MG63 (cell line): ENCODE measurements around the gene AP1M1. TPM values are rescaled to one million over a fixed set of nuclear protein-coding genes. Genes with fewer than 3 reads are reported as not detected.

ENCODE experiments used
- DNase-seq: peaks from one replicate; pipeline ENCODE4 v3.0.0-alpha.2; 2020
- H3K27me3 ChIP-seq: fragments of 250-450 bp; sonication (Bioruptor Pico); 2 replicates; pipeline ENCODE4 v1.5.1; 2020; ENCODE audit warnings: mild to moderate bottlenecking, moderate library complexity
- H3K36me3 ChIP-seq: fragments of 250-450 bp; sonication (Bioruptor Pico); 2 replicates; pipeline ENCODE4 v1.5.1; 2020; ENCODE audit warnings: mild to moderate bottlenecking, moderate library complexity
- H3K4me3 ChIP-seq: fragments of 250-450 bp; sonication (Bioruptor Pico); 2 replicates; pipeline ENCODE4 v1.5.1; 2020; ENCODE audit warnings: mild to moderate bottlenecking, moderate library complexity
- H3K9me3 ChIP-seq: fragments of 250-450 bp; sonication (Bioruptor Pico); 2 replicates; pipeline ENCODE4 v1.5.1; 2020; ENCODE audit warnings: mild to moderate bottlenecking, moderate library complexity
- total RNA-seq: library from RNA; depleted of rRNA; stranded (reverse); fragments of >200 nt; shearing (Covaris generic); gene quantifications from 2 replicates; pipeline ENCODE4 v1.2.3, GENCODE V29; 2014; ENCODE audit warnings: low replicate concordance

The AP1M1 gene
- total RNA-seq, 1 experiment from 2014 or later = 135 TPM

DNA sequence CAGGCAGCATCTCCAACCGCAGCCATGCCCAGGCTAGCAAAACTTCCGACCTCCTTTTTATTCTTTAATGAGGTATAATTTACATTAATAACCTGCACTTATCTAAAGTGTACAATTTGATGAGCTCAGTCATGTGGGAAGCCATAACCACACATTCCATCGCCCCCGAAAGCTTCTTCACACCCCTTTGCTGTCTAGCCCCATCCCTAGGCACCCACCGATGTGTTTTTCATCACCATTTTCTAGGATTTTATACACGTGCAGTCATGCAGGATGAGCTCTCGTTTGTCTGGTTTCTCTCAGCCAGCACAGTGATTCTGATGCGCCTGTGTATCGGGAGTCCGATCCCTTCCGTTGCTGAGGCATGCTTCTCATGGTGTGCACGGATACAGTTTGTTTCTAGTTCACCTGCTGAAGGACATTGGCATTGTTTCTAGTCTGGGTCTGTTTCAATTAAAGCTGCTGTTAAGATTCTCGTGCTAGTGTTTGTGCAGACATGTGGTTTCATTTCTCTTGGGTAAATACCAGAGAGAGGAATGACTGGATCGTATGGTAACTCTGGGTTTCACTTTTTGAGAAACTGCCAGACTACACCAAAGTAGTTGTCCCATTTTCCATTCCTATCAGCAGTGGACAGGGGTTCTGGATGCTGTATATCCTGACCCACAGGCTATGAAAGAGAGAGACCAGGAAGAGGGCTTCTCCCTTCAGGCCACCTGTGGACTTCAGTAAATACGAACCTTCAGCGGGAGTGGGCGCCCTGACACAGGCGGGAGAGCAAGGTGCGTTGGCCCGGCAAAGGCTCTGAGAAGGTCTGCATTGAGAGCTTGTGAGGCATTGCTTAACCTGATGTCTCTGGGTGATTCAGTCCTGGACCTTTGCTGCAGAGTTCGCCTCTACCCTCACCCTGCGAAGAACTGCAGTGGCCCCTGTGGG lies 4.9 kb downstream of the AP1M1 start:
- Histone ChIP-seq H3K4me3 (no peak overlapping the region), H3K36me3 (peaks cover 78% of the 10 kb centered on the region), H3K9me3 (no peaks in the 10 kb centered on the region), H3K27me3 (no peaks in the 10 kb centered on the region)
- DNase-seq = no peak

DNA sequence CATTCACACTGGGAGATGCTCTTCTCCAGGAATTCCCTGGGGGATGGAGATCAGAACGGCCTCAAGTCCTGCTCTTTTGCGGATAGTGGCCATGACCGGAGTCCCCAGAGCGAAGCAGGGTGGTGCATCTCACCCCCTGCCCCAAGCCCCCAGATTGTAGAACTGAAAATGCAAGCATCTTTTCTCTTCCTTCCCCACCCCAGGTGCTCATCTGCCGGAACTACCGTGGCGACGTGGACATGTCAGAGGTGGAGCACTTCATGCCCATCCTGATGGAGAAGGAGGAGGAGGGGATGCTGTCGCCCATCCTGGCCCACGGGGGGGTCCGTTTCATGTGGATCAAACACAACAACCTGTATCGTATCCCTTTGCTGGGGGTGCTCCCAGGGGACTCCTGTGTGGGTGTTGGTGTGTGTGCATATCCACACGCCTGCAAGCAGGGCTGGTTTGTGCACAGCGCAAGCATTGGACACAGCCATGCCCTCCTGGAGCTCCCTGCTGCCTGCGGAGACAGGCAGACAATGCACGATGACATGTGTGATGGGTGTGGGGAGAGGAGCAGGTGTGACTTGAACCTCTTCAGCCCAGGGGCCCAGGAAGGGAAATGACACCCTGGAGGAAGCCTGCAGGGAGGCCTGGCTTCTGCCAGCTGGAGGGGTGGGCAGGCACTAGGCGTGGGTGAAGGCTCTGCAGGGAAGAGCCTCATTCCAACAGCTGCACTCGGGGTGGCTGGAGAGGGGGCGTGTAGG lies 5.7 kb downstream of the AP1M1 start:
- Histone ChIP-seq H3K36me3 (peaks cover 86% of the 10 kb centered on the region), H3K4me3 (no peak overlapping the region), H3K9me3 (no peaks in the 10 kb centered on the region), H3K27me3 (no peaks in the 10 kb centered on the region)
- no peak for DNase-seq

- no peak for DNase-seq
- Histone ChIP-seq H3K9me3 (no peaks in the 10 kb centered on the region), H3K27me3 (no peaks in the 10 kb centered on the region), H3K36me3 (peaks cover 88% of the 10 kb centered on the region), H3K4me3 (no peak overlapping the region)
Observed at GRCh38 chr19:16204005-16204294, 6.2 kb downstream of the AP1M1 start.

DNA sequence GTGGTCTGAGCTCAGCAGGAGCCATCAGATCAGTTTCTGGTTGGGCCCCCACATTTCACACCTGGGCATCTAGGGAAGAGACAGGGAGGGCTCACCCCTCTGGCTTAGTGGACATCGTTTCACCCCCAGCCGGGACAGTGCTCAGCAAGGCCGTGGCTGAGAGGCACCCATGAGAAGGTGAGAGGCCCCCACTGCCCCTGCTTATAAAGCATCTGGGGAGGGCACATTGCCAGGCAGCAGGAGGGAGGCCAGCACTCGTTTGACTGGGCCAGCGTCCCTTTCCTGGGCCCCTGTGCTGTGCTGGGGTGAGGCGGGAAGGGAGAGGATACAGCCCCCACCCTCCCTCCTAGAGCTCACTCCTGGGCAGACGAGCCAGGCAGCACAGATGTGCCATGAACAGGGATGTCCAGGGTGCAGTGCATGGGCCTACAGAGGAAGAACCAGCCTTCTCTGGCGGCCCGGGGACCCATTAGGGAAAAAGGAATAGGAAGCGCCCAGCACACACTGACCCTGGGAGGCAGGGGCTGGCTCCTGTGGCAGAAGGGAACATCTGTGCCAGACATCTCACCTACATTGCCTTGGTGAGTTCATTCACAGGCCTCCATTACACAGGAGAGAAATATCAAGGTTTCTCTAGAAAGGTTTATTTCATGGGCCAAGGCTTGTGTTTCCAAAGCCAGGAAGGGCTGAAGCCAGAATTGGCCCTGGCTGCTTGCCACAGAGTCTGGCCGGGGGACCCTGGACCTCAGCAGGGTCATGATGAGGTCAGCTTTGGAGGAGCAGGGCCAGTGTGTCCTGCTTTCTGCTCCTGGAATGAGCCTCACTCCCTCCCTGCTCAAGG lies 7.7 kb downstream of the AP1M1 start:
- DNase-seq = no peak
- H3K4me3 ChIP-seq = no peak overlapping the region
- H3K9me3 ChIP-seq = peaks cover 2% of the 10 kb centered on the region; the same call in 1 of the 2 replicates
- no peaks in the 10 kb centered on the region for H3K27me3 ChIP-seq
- H3K36me3 ChIP-seq = peaks cover 88% of the 10 kb centered on the region

DNA sequence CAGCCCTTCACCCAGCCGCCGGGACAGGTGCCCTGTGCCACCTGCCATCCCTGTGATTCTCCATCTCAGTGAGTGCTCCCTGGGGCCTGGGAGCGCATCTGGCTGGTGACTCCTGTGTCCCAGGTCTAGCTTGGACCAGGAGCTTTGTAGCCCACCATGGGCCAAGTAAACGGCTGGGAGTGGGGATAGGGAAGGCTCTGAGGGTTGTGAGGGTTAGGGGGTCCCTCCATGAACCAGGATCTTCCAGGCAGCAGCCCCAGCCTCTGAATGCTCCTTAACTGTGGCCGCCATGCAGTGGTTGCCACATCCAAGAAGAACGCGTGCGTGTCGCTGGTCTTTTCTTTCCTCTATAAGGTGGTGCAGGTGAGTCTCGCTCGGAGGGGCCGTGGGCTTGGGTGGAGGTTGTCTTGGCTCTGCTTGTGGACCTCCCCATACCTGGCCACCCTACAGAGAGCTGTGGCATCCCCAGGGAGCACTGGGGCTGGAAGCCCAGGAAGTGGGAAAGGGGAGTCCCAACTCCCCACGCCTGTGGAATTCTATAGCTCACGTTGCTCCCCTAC lies 8.4 kb downstream of the AP1M1 start:
- Histone ChIP-seq H3K9me3 (peaks cover 2% of the 10 kb centered on the region; the same call in 1 of the 2 replicates), H3K27me3 (no peaks in the 10 kb centered on the region), H3K36me3 (peaks cover 91% of the 10 kb centered on the region), H3K4me3 (no peak overlapping the region)
- DNase-seq = no peak

GRCh38 chr19:16206637-16207036 lies 8.9 kb downstream of the AP1M1 start:
- Histone ChIP-seq H3K9me3 (peaks cover 4% of the 10 kb centered on the region), H3K27me3 (no peaks in the 10 kb centered on the region), H3K4me3 (no peak overlapping the region), H3K36me3 (peaks cover 94% of the 10 kb centered on the region)
- no peak for DNase-seq

GRCh38 chr19:16207063-16207462 lies 9.4 kb downstream of the AP1M1 start:
- Histone ChIP-seq H3K36me3 (peaks cover 94% of the 10 kb centered on the region), H3K4me3 (no peak overlapping the region), H3K27me3 (no peaks in the 10 kb centered on the region), H3K9me3 (peaks cover 9% of the 10 kb centered on the region)
- DNase-seq = no peak

DNA sequence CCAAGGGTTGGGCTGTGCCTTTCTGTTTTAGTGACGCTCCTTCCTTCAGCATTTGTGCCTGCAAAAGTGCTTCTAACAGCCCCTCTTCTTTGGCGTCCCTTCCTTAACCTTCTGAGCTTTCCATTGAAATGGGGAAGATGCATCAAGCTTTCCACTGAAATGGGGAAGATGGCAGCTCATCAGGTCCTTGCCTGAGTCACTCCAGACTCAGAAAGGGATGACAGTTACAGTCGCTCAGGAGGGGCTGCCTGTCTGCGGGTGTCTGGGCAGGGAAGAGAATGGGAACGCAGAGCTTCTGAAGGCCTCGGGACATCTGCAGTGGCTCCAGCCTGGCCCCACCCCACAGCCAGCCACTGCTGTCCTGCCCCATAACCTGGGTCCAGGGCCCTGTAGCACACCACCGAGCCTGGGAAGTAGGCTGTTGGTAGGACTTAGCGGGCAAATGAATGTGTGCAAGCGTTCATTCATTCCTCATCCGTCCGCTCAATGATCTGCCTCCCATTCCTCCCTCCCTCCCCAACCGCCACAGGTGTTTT lies 9.8 kb downstream of the AP1M1 start:
- Histone ChIP-seq H3K27me3 (no peaks in the 10 kb centered on the region), H3K9me3 (peaks cover 13% of the 10 kb centered on the region), H3K4me3 (no peak overlapping the region), H3K36me3 (peaks cover 94% of the 10 kb centered on the region)
- no peak for DNase-seq

DNA sequence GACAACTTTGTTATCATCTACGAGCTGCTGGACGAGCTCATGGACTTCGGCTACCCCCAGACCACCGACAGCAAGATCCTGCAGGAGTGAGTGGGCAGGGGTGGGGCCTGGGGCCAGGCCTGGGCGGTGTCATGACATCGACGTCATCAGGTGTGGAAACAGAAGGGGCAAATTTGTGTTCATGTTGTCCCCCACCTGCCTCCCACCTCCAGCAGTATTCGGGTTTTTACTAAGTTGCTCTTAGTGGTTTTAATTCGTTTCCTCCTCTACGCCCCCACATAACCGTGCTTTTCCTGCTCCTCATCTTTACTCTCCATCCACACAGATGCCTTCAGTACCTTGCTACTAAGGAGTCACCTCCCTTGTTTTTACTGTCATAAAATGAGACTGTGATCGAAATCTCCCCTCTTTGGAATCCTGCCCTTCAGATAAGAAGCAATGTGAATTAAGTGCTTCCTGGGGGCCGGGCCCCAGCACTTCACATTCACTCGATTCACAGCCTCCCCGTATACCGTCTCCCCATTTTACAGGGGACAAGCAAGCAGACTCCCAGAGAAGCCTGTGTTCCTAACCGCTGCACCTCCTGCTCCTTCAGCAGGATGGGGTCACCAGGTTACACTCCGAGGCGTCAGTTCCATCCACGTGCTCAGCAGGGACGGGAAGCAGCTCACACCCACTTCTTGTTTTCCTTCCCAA lies 10.5 kb downstream of the AP1M1 start:
- DNase-seq = no peak
- H3K4me3 ChIP-seq = no peak overlapping the region
- H3K9me3 ChIP-seq = peaks cover 13% of the 10 kb centered on the region
- no peaks in the 10 kb centered on the region for H3K27me3 ChIP-seq
- H3K36me3 ChIP-seq = peaks cover 94% of the 10 kb centered on the region

- Histone ChIP-seq H3K27me3 (no peaks in the 10 kb centered on the region), H3K4me3 (no peak overlapping the region), H3K9me3 (peaks cover 13% of the 10 kb centered on the region), H3K36me3 (peaks cover 94% of the 10 kb centered on the region)
- no peak for DNase-seq
Observed at GRCh38 chr19:16208847-16209665, 11.3 kb downstream of the AP1M1 start.

DNA sequence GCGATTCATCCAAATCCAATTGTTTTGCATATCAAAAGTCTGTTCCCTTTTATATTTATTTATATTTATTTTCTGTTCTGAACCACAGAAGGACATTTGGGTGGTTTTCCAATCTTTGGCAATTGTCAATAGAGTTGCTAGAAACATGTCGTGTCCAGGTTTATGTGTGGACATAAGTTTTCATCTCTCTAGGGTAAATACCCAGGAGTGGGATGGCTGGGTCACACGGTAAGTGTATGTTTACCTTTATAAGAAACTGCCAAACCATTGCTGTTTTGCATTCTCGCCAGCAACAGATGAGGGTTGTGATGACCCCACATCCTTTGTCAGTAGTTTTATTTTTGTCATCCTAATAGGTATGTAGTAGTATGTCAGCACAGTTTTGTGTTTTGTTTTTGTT lies 12.5 kb downstream of the AP1M1 start:
- no peak overlapping the region for H3K4me3 ChIP-seq
- H3K9me3 ChIP-seq = peaks cover 13% of the 10 kb centered on the region
- DNase-seq = no peak
- no peaks in the 10 kb centered on the region for H3K27me3 ChIP-seq
- peaks cover 94% of the 10 kb centered on the region for H3K36me3 ChIP-seq

GRCh38 chr19:16213076-16213475 lies 15.4 kb downstream of the AP1M1 start:
- no peak overlapping the region for H3K4me3 ChIP-seq
- H3K27me3 ChIP-seq = no peaks in the 10 kb centered on the region
- H3K36me3 ChIP-seq = peaks cover 92% of the 10 kb centered on the region
- H3K9me3 ChIP-seq = peaks cover 13% of the 10 kb centered on the region
- DNase-seq = no peak

DNA sequence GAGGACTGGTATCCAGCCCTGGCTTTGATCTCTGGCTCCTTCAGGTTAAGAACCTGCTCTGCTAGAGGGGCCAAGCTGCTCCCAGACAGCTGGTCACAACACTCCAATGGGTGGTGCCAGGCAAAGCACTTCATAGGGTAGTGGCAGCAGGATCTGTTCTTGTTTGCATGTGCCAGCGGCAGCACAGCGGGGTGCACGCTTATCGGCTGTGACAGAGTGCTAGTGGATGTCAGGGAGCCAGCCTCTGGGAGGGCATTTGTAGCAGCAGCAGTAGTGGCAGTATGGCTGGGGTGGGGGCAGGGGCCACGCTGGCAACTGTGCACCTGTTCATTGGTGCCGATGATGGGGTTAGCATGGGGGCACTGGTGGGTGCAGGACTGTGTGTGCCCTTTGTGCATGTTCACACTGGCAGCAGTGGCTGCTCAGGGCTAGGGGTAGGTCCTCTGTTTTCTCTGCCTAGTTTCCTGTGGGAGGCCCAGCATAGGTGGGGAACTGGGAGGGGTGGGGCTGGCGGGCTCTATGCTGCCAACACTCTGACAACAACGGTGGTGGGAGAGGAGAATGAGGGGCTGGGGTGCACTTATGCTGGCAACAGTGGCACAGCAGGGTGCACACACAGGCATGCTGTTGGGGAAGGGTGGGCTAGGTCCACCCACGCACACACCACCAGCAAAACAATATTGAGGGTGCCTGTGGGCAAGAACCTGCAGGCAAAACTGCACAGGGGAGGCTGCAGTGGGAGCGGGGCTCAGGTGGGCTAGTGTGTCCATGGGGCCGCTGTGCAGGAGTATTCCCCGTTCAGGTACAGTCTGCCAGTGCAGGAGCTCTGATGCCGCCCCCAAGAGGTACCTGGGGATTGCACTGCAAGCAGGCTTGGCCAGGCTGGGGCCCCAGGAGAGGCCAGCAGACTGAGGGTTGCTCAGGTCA lies 19.3 kb downstream of the AP1M1 start:
- DNase-seq = no peak
- Histone ChIP-seq H3K4me3 (no peak overlapping the region), H3K9me3 (peaks cover 30% of the 10 kb centered on the region), H3K27me3 (no peaks in the 10 kb centered on the region), H3K36me3 (peaks cover 92% of the 10 kb centered on the region)

DNA sequence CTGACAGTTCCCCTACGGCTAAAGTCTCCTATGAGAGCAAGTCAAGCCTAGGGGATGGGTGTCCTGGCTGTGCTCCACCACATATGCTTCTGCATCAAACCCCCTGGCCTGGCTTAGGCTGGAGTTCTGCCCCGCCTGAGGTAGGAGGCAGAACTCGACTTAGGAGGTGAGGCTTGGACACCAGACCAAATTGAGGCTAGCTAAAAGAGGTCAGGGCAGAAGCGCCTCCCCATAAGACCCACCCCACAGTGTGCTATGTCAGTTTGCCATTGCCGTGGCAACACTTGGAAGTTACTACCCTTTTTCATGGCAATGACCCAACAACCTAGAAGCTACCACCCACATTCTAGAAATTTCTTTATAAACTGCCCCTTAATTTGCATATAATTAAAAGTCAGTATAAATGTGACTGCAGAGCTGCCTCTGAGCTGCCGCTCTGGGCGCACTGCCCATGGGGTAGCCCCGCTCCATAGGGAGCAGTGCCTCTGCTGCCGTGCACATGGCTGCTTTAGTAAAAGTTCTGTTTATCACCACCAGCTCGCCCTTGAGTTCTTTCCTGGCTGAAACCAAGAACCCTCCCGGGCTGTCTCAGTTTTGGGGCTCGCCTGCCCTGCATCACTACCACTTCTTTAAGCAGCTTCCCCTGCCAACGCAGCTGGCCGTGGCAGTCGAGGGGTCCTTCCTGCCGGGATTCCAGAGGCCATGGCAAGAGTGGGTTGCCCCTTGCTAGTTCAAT lies 20.2 kb downstream of the AP1M1 start:
- Histone ChIP-seq H3K27me3 (no peaks in the 10 kb centered on the region), H3K4me3 (no peak overlapping the region), H3K9me3 (peaks cover 26% of the 10 kb centered on the region), H3K36me3 (peaks cover 92% of the 10 kb centered on the region)
- DNase-seq = no peak
